GM19438 (cell line): ENCODE data around the gene MIP.
"Not testable (repeated sequence)": the region's sequence is repeated elsewhere in the genome, so short reads cannot be mapped to it uniquely, and the experiment has no call there.

Experiments
- ATAC-seq: cut with Tn5 transposase; IDR thresholded peaks from one replicate; pipeline ENCODE4 v1.9.1; 2021; ENCODE audit warnings: low read depth; ENCODE audit not compliant: unreplicated experiment

MIP gene

GRCh38 chr12:56411781-56412639, 42.4 kb downstream of the MIP start:
- ATAC-seq = no peak

DNA sequence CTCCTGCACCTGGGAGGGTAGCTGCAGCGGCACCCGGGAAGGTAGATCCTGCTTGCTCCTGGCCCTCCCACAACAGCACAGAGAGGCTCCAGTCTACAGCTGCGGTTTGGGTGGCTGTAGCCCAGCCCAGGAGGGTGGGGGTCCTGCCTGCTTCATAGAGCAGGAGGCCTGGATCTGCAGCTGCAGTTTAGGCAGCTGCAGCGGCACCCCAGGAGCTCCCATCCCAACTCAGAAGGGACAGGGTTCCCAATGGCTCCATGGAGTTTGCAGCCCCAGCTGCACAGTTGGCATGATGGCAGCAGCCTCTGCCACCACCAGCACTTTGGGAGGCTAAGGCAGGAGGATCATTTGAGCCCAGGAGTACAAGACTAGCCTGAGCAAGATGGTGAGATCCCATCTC, 43.7 kb downstream of the MIP start:
- ATAC-seq = no peak

DNA sequence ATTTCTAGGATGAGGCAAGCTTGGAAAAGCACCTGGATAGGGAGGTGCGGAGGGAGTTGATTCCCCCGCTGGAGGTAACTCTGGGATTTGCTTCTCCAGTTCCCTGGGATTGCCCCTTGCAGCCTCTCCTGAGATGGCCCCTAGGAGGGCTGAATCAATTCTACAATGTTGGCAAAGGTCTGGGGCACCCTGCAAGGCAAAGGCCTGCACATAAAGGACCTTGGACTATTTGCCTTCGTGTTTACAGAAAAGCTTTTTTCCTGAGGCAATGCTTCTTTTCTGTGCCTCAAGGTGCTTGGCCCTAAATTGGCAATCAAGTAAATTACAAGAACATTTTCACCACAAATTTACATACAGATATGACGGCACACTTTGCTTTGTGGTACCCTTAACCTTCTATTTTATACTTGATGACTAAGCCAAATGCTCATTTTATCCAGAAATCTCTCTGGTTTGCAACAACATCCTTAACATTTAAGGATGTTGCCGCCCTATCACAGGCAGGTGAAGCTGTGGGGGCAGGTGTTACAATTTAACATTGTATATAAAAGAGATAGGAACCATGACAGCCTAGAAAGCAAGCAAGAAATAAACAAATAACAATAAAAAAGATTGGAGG, 45.5 kb downstream of the MIP start:
- ATAC-seq = no peak

- not testable (repeated sequence) for ATAC-seq
These were observed 50.2 kb downstream of the MIP start for GRCh38 chr12:56404227-56404626.

- not testable (repeated sequence) for ATAC-seq
These were observed 52.8 kb downstream of the MIP start for GRCh38 chr12:56401612-56402011.

DNA sequence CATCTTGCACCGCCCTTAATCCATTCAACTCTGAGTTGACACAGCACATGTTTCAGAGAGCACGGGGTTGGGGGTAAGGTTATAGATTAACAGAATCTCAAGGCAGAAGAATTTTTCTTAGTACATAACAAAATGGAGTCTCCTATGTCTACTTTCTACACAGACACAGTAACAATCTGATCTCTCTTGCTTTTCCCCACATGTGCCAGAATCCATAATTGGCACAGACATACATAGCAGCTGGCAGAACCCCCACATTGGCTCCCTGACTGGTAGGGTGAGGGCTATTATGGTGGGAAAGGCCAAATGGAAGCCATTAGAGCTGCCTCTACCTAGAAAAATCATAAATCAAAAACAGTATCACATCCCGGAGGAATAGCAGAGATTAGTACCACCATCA, 53.3 kb downstream of the MIP start:
- ATAC-seq = not testable (repeated sequence)
